ENCODE data around the gene GGT1. TPM values are rescaled to one million over a fixed set of nuclear protein-coding genes. Genes with fewer than 3 reads are reported as not detected.
"Not testable (repeated sequence)": the region's sequence is repeated elsewhere in the genome, so short reads cannot be mapped to it uniquely, and the experiment has no call there.

The GGT1 gene
- total and polyA plus RNA-seq, 2 of the 8 experiments (the other 6 are each of a cell fraction or from before 2014, with no cell fraction given): 14.4 to 29.2 TPM

- H3K4me3 ChIP-seq (ENCODE audit: extremely low read depth in 1 of 4, insufficient read depth in 2 of 4, low read depth in 3 of 4, low read length in 4 of 4); H2BK5ac ChIP-seq (ENCODE audit: low read depth, low read length); H4K91ac ChIP-seq (replicated peaks; ENCODE audit: insufficient read length, low read length); H3K4me2 ChIP-seq (ENCODE audit: insufficient read depth in 1 of 2, low read depth in 2 of 2, low read length in 2 of 2); H2BK12ac ChIP-seq (ENCODE audit: low read depth, low read length); H2AFZ ChIP-seq (ENCODE audit: low read length); H3K23ac ChIP-seq (ENCODE audit: insufficient read length); H3K79me2 ChIP-seq (ENCODE audit: control insufficient read depth in 1 of 2, insufficient read depth in 2 of 2, low read length in 2 of 2); H3K14ac ChIP-seq (ENCODE audit: insufficient read length); H2BK15ac ChIP-seq (ENCODE audit: low read length); DNase-seq (ENCODE audit: low read depth in 1 of 2, low spot score in 2 of 2); H2BK120ac ChIP-seq (replicated peaks; ENCODE audit: low read depth, low read length); H3K23me2 ChIP-seq (ENCODE audit: low read depth, low read length); H3K27ac ChIP-seq (ENCODE audit: low read depth, low read length); H3K36me3 ChIP-seq (ENCODE audit: control insufficient read depth in 2 of 4, insufficient read depth in 4 of 4, low read length in 3 of 4); POLR2A ChIA-PET (ENCODE audit: partially characterized antibody); H3K4me1 ChIP-seq (replicated peaks in 1 of 4; ENCODE audit: control insufficient read depth in 3 of 4, insufficient read depth in 4 of 4, low read length in 3 of 4); H3K4ac ChIP-seq (replicated peaks; ENCODE audit: insufficient read length, low read depth, low read length); H3K9ac ChIP-seq (replicated peaks in 1 of 4; ENCODE audit: extremely low read depth in 1 of 4, low read depth in 3 of 4, low read length in 3 of 4); H3K56ac ChIP-seq (replicated peaks; ENCODE audit: insufficient read length, low read depth, low read length); H4K8ac ChIP-seq (ENCODE audit: extremely low read depth, insufficient read depth, low read length); H3K18ac ChIP-seq (ENCODE audit: extremely low read depth, low read length); H3K79me1 ChIP-seq (ENCODE audit: low read depth, low read length); H2BK20ac ChIP-seq (ENCODE audit: low read length); FAIRE-seq; H3K9me3 ChIP-seq (ENCODE audit: insufficient read depth in 2 of 2, low read depth in 1 of 2, low read length in 1 of 2); H4K5ac ChIP-seq (ENCODE audit: insufficient read length, low read depth, low read length); CTCF ChIA-PET (ENCODE audit: partially characterized antibody); H2AK5ac ChIP-seq (ENCODE audit: low read depth, low read length); H3K27me3 ChIP-seq (replicated peaks in 1 of 4; ENCODE audit: control insufficient read depth in 3 of 4, extremely low read depth in 1 of 4, insufficient read depth in 3 of 4, low read length in 3 of 4); H4K20me1 ChIP-seq (replicated peaks in 1 of 2; ENCODE audit: control insufficient read depth in 1 of 2, insufficient read depth in 2 of 2, low read length in 2 of 2): not testable (repeated sequence)
- WGBS, 2 experiments (ENCODE audit: extremely low coverage in 1 of 2, insufficient coverage in 1 of 2, insufficient read length in 1 of 2, insufficient replicate concordance in 2 of 2, low coverage in 1 of 2, low lambda C conversion rate in 2 of 2, missing lambda C conversion rate in 1 of 2): 93% methylated on average over 3 of the region's 3 CpGs; no CpG with 5 or more reads in 1 of the 2 experiments
Observed at GRCh38 chr22:24636513-24636912, 33.5 kb downstream of the GGT1 start.

- H4K91ac ChIP-seq (replicated peaks; ENCODE audit: insufficient read length, low read length); H2BK20ac ChIP-seq (ENCODE audit: low read length); H4K20me1 ChIP-seq (replicated peaks in 1 of 2; ENCODE audit: control insufficient read depth in 1 of 2, insufficient read depth in 2 of 2, low read length in 2 of 2); H3K79me1 ChIP-seq (ENCODE audit: low read depth, low read length); H3K4me1 ChIP-seq (replicated peaks in 1 of 4; ENCODE audit: control insufficient read depth in 3 of 4, insufficient read depth in 4 of 4, low read length in 3 of 4); H3K27me3 ChIP-seq (replicated peaks in 1 of 4; ENCODE audit: control insufficient read depth in 3 of 4, extremely low read depth in 1 of 4, insufficient read depth in 3 of 4, low read length in 3 of 4); H2AK5ac ChIP-seq (ENCODE audit: low read depth, low read length); H2BK12ac ChIP-seq (ENCODE audit: low read depth, low read length); H3K56ac ChIP-seq (replicated peaks; ENCODE audit: insufficient read length, low read depth, low read length); H3K9ac ChIP-seq (replicated peaks in 1 of 4; ENCODE audit: extremely low read depth in 1 of 4, low read depth in 3 of 4, low read length in 3 of 4); H3K27ac ChIP-seq (ENCODE audit: low read depth, low read length); H3K14ac ChIP-seq (ENCODE audit: insufficient read length); FAIRE-seq; H3K36me3 ChIP-seq (ENCODE audit: control insufficient read depth in 2 of 4, insufficient read depth in 4 of 4, low read length in 3 of 4); H2BK5ac ChIP-seq (ENCODE audit: low read depth, low read length); H3K9me3 ChIP-seq (ENCODE audit: insufficient read depth in 2 of 2, low read depth in 1 of 2, low read length in 1 of 2); DNase-seq (ENCODE audit: low read depth in 1 of 2, low spot score in 2 of 2); H4K5ac ChIP-seq (ENCODE audit: insufficient read length, low read depth, low read length); H2BK15ac ChIP-seq (ENCODE audit: low read length); POLR2A ChIA-PET (ENCODE audit: partially characterized antibody); H3K4me3 ChIP-seq (ENCODE audit: extremely low read depth in 1 of 4, insufficient read depth in 2 of 4, low read depth in 3 of 4, low read length in 4 of 4); H3K23me2 ChIP-seq (ENCODE audit: low read depth, low read length); H3K79me2 ChIP-seq (ENCODE audit: control insufficient read depth in 1 of 2, insufficient read depth in 2 of 2, low read length in 2 of 2); H3K23ac ChIP-seq (ENCODE audit: insufficient read length); H3K4ac ChIP-seq (replicated peaks; ENCODE audit: insufficient read length, low read depth, low read length); H4K8ac ChIP-seq (ENCODE audit: extremely low read depth, insufficient read depth, low read length); H2BK120ac ChIP-seq (replicated peaks; ENCODE audit: low read depth, low read length); H2AFZ ChIP-seq (ENCODE audit: low read length); H3K4me2 ChIP-seq (ENCODE audit: insufficient read depth in 1 of 2, low read depth in 2 of 2, low read length in 2 of 2); H3K18ac ChIP-seq (ENCODE audit: extremely low read depth, low read length): not testable (repeated sequence)
- WGBS, 2 experiments (ENCODE audit: extremely low coverage in 1 of 2, insufficient coverage in 1 of 2, insufficient read length in 1 of 2, insufficient replicate concordance in 2 of 2, low coverage in 1 of 2, low lambda C conversion rate in 2 of 2, missing lambda C conversion rate in 1 of 2): 100% methylated on average over 1 of the region's 1 CpG; no CpG with 5 or more reads in 1 of the 2 experiments
- CTCF ChIA-PET (ENCODE audit: partially characterized antibody): interaction anchor here (0.7 kb wide), 1 partner anchor 106 kb away, joined by 3 read pairs; no protein-coding TSS in a partner anchor
Observed at GRCh38 chr22:24642307-24642706, 39.3 kb downstream of the GGT1 start.

All from H1 (cell line).